Activated effector memory CD4-positive, alpha-beta T cell treated with anti-CD3 and anti-CD28 coated beads, Interleukin-2, amount 50 U/mL, for 16 hours (primary cell): Measurements from ENCODE around the gene DPAGT1.
"Not testable (repeated sequence)": the region's sequence is repeated elsewhere in the genome, so short reads cannot be mapped to it uniquely, and the experiment has no call there.

ENCODE experiments used
- DNase-seq: peaks from one replicate; pipeline ENCODE4 v3.0.0-alpha.2; 2020

Gene DPAGT1

GRCh38 chr11:119093942-119094815 lies 7.5 kb downstream of the DPAGT1 start:
- DNase-seq: peak; percentile 83

- DNase-seq: no peak
Observed at GRCh38 chr11:119092880-119093842, 8.5 kb downstream of the DPAGT1 start.

GRCh38 chr11:119091966-119092879 lies 9.4 kb downstream of the DPAGT1 start:
- DNase-seq: no peak

- no peak for DNase-seq
Observed at GRCh38 chr11:119091178-119091577, 10.5 kb downstream of the DPAGT1 start.

- DNase-seq: no peak
Observed at GRCh38 chr11:119089319-119089718, 12.3 kb downstream of the DPAGT1 start.

GRCh38 chr11:119088406-119088805 lies 13.2 kb downstream of the DPAGT1 start:
- DNase-seq: no peak

- DNase-seq: no peak
Observed at GRCh38 chr11:119087747-119088241, 13.9 kb downstream of the DPAGT1 start.

GRCh38 chr11:119087123-119087522 lies 14.5 kb downstream of the DPAGT1 start:
- DNase-seq: no peak

GRCh38 chr11:119085437-119085847 lies 16.2 kb downstream of the DPAGT1 start:
- DNase-seq: peak; percentile 79

GRCh38 chr11:119084663-119085436 lies 16.8 kb downstream of the DPAGT1 start, which contains the start of gene HMBS:
HMBS (plus strand) TSS chr11:119084881; CDS start chr11:119085034, 153 bp downstream.
- peak; percentile 96 for DNase-seq

GRCh38 chr11:119081682-119082260 lies 19.9 kb downstream of the DPAGT1 start:
- DNase-seq: no peak

- DNase-seq: no peak
Observed at GRCh38 chr11:119078675-119079420, 22.8 kb downstream of the DPAGT1 start.

GRCh38 chr11:119077839-119078238 lies 23.8 kb downstream of the DPAGT1 start:
- no peak for DNase-seq

GRCh38 chr11:119067371-119068222 lies 34.1 kb downstream of the DPAGT1 start, which contains the start of gene VPS11:
VPS11 (plus strand) TSS chr11:119067818; CDS start chr11:119067824, 6 bp downstream.
- DNase-seq: peak; percentile 99

GRCh38 chr11:119065369-119065768 lies 36.3 kb downstream of the DPAGT1 start:
- DNase-seq: peak; percentile 74

GRCh38 chr11:119062779-119063178 lies 38.9 kb downstream of the DPAGT1 start:
- no peak for DNase-seq

GRCh38 chr11:119061256-119061655 lies 40.4 kb downstream of the DPAGT1 start:
- no peak for DNase-seq

- DNase-seq: not testable (repeated sequence)
Observed at GRCh38 chr11:119059128-119059527, 42.5 kb downstream of the DPAGT1 start.
